Muscle layer of duodenum (tissue), 2 donors: Measurements from ENCODE around the gene GRIN1.

ENCODE experiments used
- H3K27ac ChIP-seq: one replicate; pipeline ENCODE4 v1.7.0; 2013; ENCODE audit warnings: mild to moderate bottlenecking, low read length
- H3K27me3 ChIP-seq: one replicate; pipeline ENCODE4 v1.7.0; 2013; ENCODE audit warnings: low read depth, mild to moderate bottlenecking, control low read depth, low read length
- H3K36me3 ChIP-seq, 2 donors: one replicate each; pipeline ENCODE4 v1.7.0; 2013; ENCODE audit warnings: low read length in 2 of 2, control low read depth in 1 of 2, mild to moderate bottlenecking in 1 of 2; ENCODE audit not compliant: insufficient read depth in 2 of 2, control insufficient read depth in 1 of 2
- H3K4me1 ChIP-seq, 2 donors: one replicate each; pipeline ENCODE4 v1.7.0; 2013; ENCODE audit warnings: low read length in 2 of 2, mild to moderate bottlenecking in 2 of 2, control low read depth in 1 of 2, moderate library complexity in 1 of 2; ENCODE audit not compliant: insufficient read depth in 2 of 2, control insufficient read depth in 1 of 2
- H3K4me3 ChIP-seq, 2 donors: one replicate each; pipeline ENCODE4 v1.7.0; 2013; ENCODE audit warnings: low read length in 2 of 2, low read depth in 1 of 2, mild to moderate bottlenecking in 1 of 2
- H3K9me3 ChIP-seq, 2 donors: one replicate each; pipeline ENCODE4 v1.7.0; 2013; ENCODE audit warnings: low read length in 2 of 2, control low read depth in 1 of 2, mild to moderate bottlenecking in 1 of 2; ENCODE audit not compliant: control insufficient read depth in 1 of 2
- donor health status: healthy.

GRIN1 gene

GRCh38 chr9:137107312-137107921 is 31.5 kb upstream of the GRIN1 start:
- Histone ChIP-seq H3K27ac (no peak overlapping the region), H3K36me3 (peaks cover 13 to 86% of the 10 kb centered on the region in 2 donors), H3K4me3 (no peak overlapping the region), H3K4me1 (no peaks in the 10 kb centered on the region), H3K9me3 (no peaks in the 10 kb centered on the region), H3K27me3 (no peaks in the 10 kb centered on the region)

GRCh38 chr9:137107982-137108381 is 31.0 kb upstream of the GRIN1 start:
- H3K27me3 ChIP-seq: no peaks in the 10 kb centered on the region
- H3K36me3 ChIP-seq: peaks cover 10 to 81% of the 10 kb centered on the region in 2 donors
- H3K9me3 ChIP-seq: no peaks in the 10 kb centered on the region
- H3K4me3 ChIP-seq: no peak overlapping the region
- no peak overlapping the region for H3K27ac ChIP-seq
- no peaks in the 10 kb centered on the region for H3K4me1 ChIP-seq

GRCh38 chr9:137108608-137109249 is 30.2 kb upstream of the GRIN1 start:
- H3K27ac ChIP-seq: no peak overlapping the region
- no peaks in the 10 kb centered on the region for H3K4me1 ChIP-seq
- H3K27me3 ChIP-seq: no peaks in the 10 kb centered on the region
- no peaks in the 10 kb centered on the region for H3K9me3 ChIP-seq
- peaks cover 3 to 74% of the 10 kb centered on the region in 2 donors for H3K36me3 ChIP-seq
- H3K4me3 ChIP-seq: no peak overlapping the region

- Histone ChIP-seq H3K4me3 (no peak overlapping the region), H3K36me3 (peaks cover 0 to 68% of the 10 kb centered on the region in 2 donors), H3K9me3 (no peaks in the 10 kb centered on the region), H3K4me1 (no peaks in the 10 kb centered on the region), H3K27ac (no peak overlapping the region), H3K27me3 (no peaks in the 10 kb centered on the region)
Measured at GRCh38 chr9:137109250-137110146, 29.5 kb upstream of the GRIN1 start.

- Histone ChIP-seq H3K27ac (no peak overlapping the region), H3K36me3 (peaks cover 0 to 63% of the 10 kb centered on the region in 2 donors), H3K4me1 (peaks cover 0 to 6% of the 10 kb centered on the region in 2 donors), H3K4me3 (no peak overlapping the region), H3K9me3 (no peaks in the 10 kb centered on the region), H3K27me3 (no peaks in the 10 kb centered on the region)
Measured at GRCh38 chr9:137110147-137110910, 28.6 kb upstream of the GRIN1 start.

GRCh38 chr9:137110911-137111787 is 27.8 kb upstream of the GRIN1 start:
- H3K9me3 ChIP-seq: no peaks in the 10 kb centered on the region
- no peak overlapping the region for H3K4me3 ChIP-seq
- peaks cover 0 to 6% of the 10 kb centered on the region in 2 donors for H3K4me1 ChIP-seq
- no peaks in the 10 kb centered on the region for H3K27me3 ChIP-seq
- peaks cover 0 to 55% of the 10 kb centered on the region in 2 donors for H3K36me3 ChIP-seq
- H3K27ac ChIP-seq: no peak overlapping the region

- Histone ChIP-seq H3K27me3 (no peaks in the 10 kb centered on the region), H3K27ac (no peak overlapping the region), H3K36me3 (peaks cover 0 to 47% of the 10 kb centered on the region in 2 donors), H3K9me3 (no peaks in the 10 kb centered on the region), H3K4me1 (peaks cover 0 to 6% of the 10 kb centered on the region in 2 donors), H3K4me3 (no peak overlapping the region)
Measured at GRCh38 chr9:137111788-137112563, 27.0 kb upstream of the GRIN1 start.

- Histone ChIP-seq H3K36me3 (peaks cover 0 to 39% of the 10 kb centered on the region in 2 donors), H3K27me3 (no peaks in the 10 kb centered on the region), H3K4me3 (no peak overlapping the region), H3K4me1 (peaks cover 0 to 6% of the 10 kb centered on the region in 2 donors), H3K27ac (no peak overlapping the region), H3K9me3 (no peaks in the 10 kb centered on the region)
Measured at GRCh38 chr9:137112564-137113384, 26.2 kb upstream of the GRIN1 start.

GRCh38 chr9:137113385-137114159 is 25.4 kb upstream of the GRIN1 start:
- Histone ChIP-seq H3K36me3 (peaks cover 0 to 31% of the 10 kb centered on the region in 2 donors), H3K4me3 (peak overlapping the region in 1 of 2 donors; percentile 38), H3K27me3 (no peaks in the 10 kb centered on the region), H3K4me1 (peaks cover 0 to 6% of the 10 kb centered on the region in 2 donors), H3K27ac (no peak overlapping the region), H3K9me3 (no peaks in the 10 kb centered on the region)
